ENCODE measurements around the gene PTRH2. TPM values are rescaled to one million over a fixed set of nuclear protein-coding genes. Genes with fewer than 3 reads are reported as not detected.

Gene PTRH2
- total RNA-seq, 4 donors from 2014 or later: 27.2 to 31.7 (median 30.9) TPM

GRCh38 chr17:59730268-59730834 lies 23.1 kb upstream of the PTRH2 start:
- H3K4me3 ChIP-seq: no peak overlapping the region
- intact Hi-C loops (cut with DNase I): no loop called here
- H3K36me3 ChIP-seq: peaks cover 0 to 21% (median 0%) of the 10 kb centered on the region in 3 donors
- H3K27me3 ChIP-seq: no peaks in the 10 kb centered on the region
- WGBS, 2 donors: 69 to 75% methylated on average over 1 of the region's 1 CpG
- no peaks in the 10 kb centered on the region for H3K9me3 ChIP-seq
- H3K4me1 ChIP-seq: peaks cover 0 to 10% (median 2%) of the 10 kb centered on the region in 3 donors
- H3K27ac ChIP-seq: no peak overlapping the region
- DNase-seq: no peak
- TF ChIP-seq CTCF (IDR thresholded peaks at IDR 0.05): no peak
- no peak for TF ChIP-seq POLR2A (IDR thresholded peaks at IDR 0.05)

GRCh38 chr17:59727817-59728533 lies 20.7 kb upstream of the PTRH2 start:
- intact Hi-C loops (cut with DNase I): no loop called here
- H3K27ac ChIP-seq: no peak overlapping the region
- 92 to 95% methylated on average over 1 of the region's 1 CpG for WGBS, 2 donors
- no peaks in the 10 kb centered on the region for H3K27me3 ChIP-seq
- no peak overlapping the region for H3K4me3 ChIP-seq
- H3K36me3 ChIP-seq: peaks cover 0 to 9% (median 0%) of the 10 kb centered on the region in 3 donors
- H3K4me1 ChIP-seq: peaks cover 0 to 19% (median 13%) of the 10 kb centered on the region in 3 donors
- H3K9me3 ChIP-seq: no peaks in the 10 kb centered on the region
- TF ChIP-seq CTCF (IDR thresholded peaks at IDR 0.05) (no peak), POLR2A (IDR thresholded peaks at IDR 0.05) (no peak)
- no peak for DNase-seq

DNA sequence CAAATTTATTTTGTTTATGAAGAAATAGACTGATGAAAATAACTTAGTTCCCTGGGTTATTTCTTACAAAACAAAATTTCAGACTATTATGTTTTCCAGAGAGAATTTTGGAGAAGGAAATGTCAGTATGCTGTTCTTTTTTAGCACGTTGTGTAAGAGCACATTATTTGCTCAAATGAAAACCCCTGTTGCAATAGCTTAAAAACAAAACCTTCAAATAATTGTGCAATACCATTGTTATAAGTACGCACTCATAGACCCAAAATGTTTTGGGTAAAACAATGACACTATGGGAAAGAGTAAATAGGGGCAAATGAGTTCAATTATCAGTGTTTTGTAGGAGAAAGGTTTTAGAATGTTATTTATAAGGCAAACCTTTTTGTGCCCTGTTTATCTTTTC lies 18.5 kb upstream of the PTRH2 start:
- Histone ChIP-seq H3K4me3 (no peak overlapping the region), H3K36me3 (no peaks in the 10 kb centered on the region), H3K9me3 (no peaks in the 10 kb centered on the region), H3K27ac (peak overlapping the region in 3 of 4 donors; percentile 40 to 66 (median 55)), H3K27me3 (no peaks in the 10 kb centered on the region), H3K4me1 (peaks cover 0 to 21% (median 13%) of the 10 kb centered on the region in 3 donors)
- 17 to 29% methylated on average over 2 of the region's 2 CpGs for WGBS, 2 donors
- DNase-seq: no peak
- no peak for TF ChIP-seq CTCF (IDR thresholded peaks at IDR 0.05)
- TF ChIP-seq POLR2A (IDR thresholded peaks at IDR 0.05): no peak
- intact Hi-C loops (cut with DNase I): no loop called here

DNA sequence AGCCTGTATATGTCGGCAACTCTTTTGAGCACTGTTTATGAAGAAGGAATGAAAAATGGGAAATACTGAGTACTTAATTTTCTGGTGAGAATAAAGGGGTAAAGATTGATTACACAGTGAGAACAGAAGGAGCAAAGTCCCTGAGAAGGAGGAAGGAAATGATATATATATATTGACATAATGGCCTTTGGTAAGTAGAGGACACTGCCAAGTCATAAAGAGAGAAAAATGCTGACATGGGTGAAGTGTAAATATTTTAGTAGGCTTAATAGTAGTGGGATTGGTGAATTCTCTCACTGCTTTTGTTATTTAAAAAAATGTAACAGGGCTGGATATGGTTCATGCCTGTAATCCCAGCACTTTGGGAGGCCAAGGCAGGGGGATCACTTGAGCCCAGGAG lies 16.4 kb upstream of the PTRH2 start:
- Histone ChIP-seq H3K4me3 (no peak overlapping the region), H3K36me3 (no peaks in the 10 kb centered on the region), H3K27me3 (no peaks in the 10 kb centered on the region), H3K27ac (peak overlapping the region in 1 of 4 donors; percentile 41), H3K9me3 (no peaks in the 10 kb centered on the region), H3K4me1 (peaks cover 0 to 28% (median 13%) of the 10 kb centered on the region in 3 donors)
- DNase-seq: no peak
- WGBS, 2 donors: 83 to 95% methylated on average over 1 of the region's 1 CpG
- no peak for TF ChIP-seq POLR2A (IDR thresholded peaks at IDR 0.05)
- TF ChIP-seq CTCF (IDR thresholded peaks at IDR 0.05): no peak
- intact Hi-C loops (cut with DNase I): no loop called here

DNA sequence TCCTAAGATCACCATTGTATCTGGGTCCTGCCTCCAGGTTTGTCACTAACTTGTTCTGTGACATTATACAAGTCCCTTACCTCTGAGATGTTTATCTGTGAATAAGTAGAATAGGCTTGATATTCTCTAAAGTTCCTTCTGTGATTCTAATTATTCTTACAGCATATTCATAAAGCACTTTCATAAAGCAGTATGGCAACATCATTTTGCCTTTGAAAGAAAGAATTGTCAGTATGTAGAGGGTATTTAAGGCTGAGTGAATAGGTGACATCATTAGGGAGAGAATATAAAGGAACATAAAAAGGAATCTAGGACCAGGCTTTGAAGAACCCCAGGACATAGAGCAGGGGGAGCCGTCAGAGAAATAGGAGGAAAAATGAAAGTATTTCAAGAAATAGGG lies 15.8 kb upstream of the PTRH2 start:
- intact Hi-C loops (cut with DNase I): no loop called here

More for the DNA sequence above, 15.8 kb upstream of the PTRH2 start:
- no peak for DNase-seq
- H3K4me3 ChIP-seq: no peak overlapping the region
- H3K9me3 ChIP-seq: no peaks in the 10 kb centered on the region
- no peaks in the 10 kb centered on the region for H3K27me3 ChIP-seq
- no peaks in the 10 kb centered on the region for H3K36me3 ChIP-seq
- TF ChIP-seq POLR2A (IDR thresholded peaks at IDR 0.05) (no peak), CTCF (IDR thresholded peaks at IDR 0.05) (no peak)
- H3K4me1 ChIP-seq: peaks cover 0 to 28% (median 13%) of the 10 kb centered on the region in 3 donors
- 75 to 77% methylated on average over 1 of the region's 1 CpG for WGBS, 2 donors
- H3K27ac ChIP-seq: peak overlapping the region in 1 of 4 donors; percentile 41

Data from esophagus squamous epithelium (tissue), 5 donors.